ENCODE data around the gene LYST.

The LYST gene

DNA sequence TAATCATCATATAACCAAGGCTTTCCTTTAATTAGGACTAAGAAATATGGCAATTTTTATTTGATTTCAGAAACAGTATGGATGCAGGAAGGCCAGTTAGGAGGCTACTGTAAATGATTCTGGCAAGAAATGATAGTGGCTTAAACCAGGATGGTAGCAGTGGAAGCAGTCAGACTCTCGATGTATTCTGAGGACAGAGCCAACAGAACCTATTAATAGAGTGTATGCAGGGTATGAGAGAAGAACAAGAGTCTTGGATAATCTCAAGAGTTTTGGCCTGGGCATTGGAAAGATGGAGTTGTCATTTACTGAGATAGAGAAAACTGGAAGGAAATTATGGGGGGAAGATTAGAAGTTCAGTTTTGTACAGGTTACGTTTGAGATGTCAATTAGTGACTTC lies 143.8 kb downstream of the LYST start:
- DNase-seq (ENCODE audit: low read depth in 3 of 3, low spot score in 1 of 3) = no peak

- DNase-seq (ENCODE audit: low read depth in 3 of 3, low spot score in 1 of 3) = no peak
Observed at GRCh38 chr1:235721982-235722381, 144.7 kb downstream of the LYST start.

- DNase-seq (ENCODE audit: low read depth in 3 of 3, low spot score in 1 of 3) = no peak
Observed at GRCh38 chr1:235720544-235720943, 146.2 kb downstream of the LYST start.

- no peak for DNase-seq (ENCODE audit: low read depth in 3 of 3, low spot score in 1 of 3)
Observed at GRCh38 chr1:235714205-235714897, 152.4 kb downstream of the LYST start.

DNA sequence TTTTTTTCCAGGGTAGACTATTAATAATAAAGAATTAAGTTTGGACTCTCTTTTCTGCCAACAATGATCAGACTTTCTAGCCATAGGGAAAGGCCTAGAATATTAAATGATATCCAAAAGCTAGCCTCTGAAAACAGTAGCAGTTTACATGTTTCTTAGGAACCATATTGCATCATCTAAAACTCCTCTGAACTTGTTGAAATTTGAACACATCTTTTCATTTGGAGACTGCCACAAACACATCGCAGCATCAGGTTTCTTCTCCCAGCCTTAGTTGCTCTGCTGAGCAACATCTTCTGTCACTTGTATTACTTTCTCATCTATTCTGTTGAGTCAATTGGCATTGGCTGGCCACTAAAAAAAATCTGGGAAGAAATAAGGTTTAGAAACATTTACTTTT lies 153.9 kb downstream of the LYST start:
- no peak for DNase-seq (ENCODE audit: low read depth in 3 of 3, low spot score in 1 of 3)

GRCh38 chr1:235710687-235711086 lies 156.0 kb downstream of the LYST start:
- no peak for DNase-seq (ENCODE audit: low read depth in 3 of 3, low spot score in 1 of 3)

GRCh38 chr1:235709018-235709417 lies 157.7 kb downstream of the LYST start:
- DNase-seq (ENCODE audit: low read depth in 3 of 3, low spot score in 1 of 3) = no peak

DNA sequence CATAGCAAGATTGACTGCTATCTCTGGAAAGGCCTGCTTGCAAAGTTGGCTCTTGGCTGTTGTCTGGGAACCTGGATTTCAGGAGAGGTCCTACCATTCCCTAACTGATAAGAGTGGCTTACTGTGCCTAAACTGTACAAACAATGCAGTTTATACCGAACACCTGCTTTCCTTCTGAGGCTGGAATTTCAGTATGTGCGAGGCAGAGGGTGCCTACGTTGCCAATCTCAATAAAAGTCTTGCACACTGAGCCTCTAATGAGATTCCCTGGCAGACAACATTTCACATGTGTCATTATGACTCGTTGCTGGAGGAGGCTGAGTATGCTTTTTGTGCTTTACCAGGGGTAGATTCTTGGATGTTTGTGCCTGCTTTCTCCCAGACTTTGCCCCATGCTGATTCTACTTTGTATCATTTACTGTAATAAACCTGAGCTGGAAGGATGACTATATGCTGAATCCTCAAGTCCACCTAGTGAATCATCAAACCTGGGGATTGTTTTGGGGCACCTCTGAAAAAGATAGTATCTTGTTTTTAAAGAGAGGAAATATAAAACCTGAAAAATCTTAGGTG lies 158.2 kb downstream of the LYST start:
- no peak for DNase-seq (ENCODE audit: low read depth in 3 of 3, low spot score in 1 of 3)

- no peak for DNase-seq (ENCODE audit: low read depth in 3 of 3, low spot score in 1 of 3)
Observed at GRCh38 chr1:235703506-235703905, 163.2 kb downstream of the LYST start.

DNA sequence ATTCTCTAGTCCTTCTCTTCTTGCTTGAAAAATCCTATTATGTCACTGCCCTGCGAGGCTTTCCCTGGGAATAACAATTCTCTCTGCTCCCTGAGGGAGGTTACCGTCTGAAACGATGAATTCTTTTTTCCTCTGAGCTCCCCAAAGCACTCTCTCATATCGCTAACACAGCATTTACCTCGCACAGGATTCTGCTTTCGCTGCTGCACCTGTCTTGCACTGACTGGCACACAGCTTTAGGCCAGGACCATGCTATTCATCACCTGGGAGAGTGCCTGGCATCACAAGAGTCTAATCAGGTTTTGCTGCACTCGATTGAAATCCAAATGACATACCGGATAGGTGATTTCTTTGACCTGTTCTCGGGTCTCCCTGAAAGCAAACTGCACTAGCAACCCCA lies 164.3 kb downstream of the LYST start:
- DNase-seq (ENCODE audit: low read depth in 3 of 3, low spot score in 1 of 3) = no peak

GRCh38 chr1:235697508-235697907 lies 169.2 kb downstream of the LYST start:
- DNase-seq (ENCODE audit: low read depth in 3 of 3, low spot score in 1 of 3) = no peak

- no peak for DNase-seq (ENCODE audit: low read depth in 3 of 3, low spot score in 1 of 3)
Observed at GRCh38 chr1:235689356-235689755, 177.3 kb downstream of the LYST start.

DNA sequence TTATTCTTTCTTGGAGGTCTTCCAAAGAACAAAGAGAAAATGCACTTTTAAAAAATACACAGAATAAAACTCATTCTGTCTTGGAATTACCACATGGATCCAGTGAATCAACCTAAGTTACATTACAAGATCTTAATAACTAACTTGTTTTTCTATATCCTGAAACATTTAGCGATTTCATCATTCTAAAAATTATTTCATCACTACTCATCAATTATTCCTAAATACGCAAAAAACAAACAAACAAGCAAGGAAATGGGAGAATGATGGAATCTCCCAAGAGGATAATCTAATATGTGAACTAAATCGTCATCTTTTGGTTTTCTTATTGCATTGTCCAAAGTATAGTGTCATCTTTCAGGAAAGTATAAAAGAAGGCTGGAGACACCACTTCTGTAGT lies 178.6 kb downstream of the LYST start:
- no peak for DNase-seq (ENCODE audit: low read depth in 3 of 3, low spot score in 1 of 3)

DNA sequence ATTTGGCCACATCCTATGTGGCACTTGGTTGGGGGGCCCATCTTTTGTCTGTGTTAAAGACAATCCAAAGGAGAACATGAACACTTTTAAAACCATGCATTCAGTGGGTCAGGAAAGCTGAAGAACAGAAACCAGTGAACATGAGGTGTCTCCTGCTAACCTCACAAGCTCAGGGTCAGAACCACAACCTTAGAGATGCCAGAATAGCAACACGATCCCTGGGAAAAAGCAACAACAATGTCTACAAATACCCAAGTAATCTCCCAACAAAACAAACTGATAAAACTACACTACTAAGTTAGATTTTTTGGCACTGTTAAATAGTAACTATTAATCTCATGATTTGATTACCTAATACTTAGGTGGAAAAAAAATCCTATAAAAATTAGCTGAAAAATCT lies 183.1 kb downstream of the LYST start:
- no peak for DNase-seq (ENCODE audit: low read depth in 3 of 3, low spot score in 1 of 3)

DNA sequence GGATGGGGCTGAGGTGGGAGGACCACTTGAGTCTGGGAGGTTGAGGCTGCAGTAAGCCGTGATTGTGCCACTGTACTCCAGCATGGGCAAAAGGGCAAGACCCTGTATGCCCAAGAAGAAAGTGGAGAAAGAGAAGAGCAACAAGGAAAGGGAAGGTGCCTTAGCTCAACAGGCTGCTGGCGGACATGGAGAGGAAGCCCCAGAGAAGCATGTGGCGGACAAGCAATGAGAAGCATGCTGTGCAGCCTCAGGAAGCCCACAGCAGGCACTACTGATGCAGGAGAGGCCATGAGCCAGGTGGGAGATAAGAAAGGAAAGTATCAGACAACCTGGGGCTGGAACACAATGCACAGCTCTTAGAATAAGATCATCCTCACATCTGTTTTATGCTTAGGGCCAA lies 184.5 kb downstream of the LYST start:
- no peak for DNase-seq (ENCODE audit: low read depth in 3 of 3, low spot score in 1 of 3)

DNA sequence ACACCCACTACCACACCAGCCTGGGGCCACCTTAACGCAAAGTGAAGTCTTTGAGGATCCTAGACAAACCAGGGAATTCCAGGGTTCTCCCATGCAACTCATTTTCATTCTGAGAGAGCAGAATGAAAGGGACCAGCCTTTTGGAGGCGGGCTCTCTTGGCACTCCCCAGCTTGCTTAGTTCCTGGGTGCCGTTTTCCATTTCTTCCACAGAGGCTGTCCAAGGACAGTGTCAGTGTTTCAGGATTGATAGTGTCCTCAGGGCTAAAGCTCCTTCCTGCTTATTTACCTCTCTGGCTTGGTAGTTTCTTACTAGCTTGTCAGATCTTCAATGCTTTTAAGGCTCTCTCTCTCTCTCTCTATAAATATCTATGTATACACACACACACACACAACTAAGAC lies 187.1 kb downstream of the LYST start:
- DNase-seq (ENCODE audit: low read depth in 3 of 3, low spot score in 1 of 3) = no peak

- DNase-seq (ENCODE audit: low read depth in 3 of 3, low spot score in 1 of 3) = no peak
Observed at GRCh38 chr1:235679005-235679404, 187.7 kb downstream of the LYST start.

GRCh38 chr1:235675152-235675890 lies 191.4 kb downstream of the LYST start:
- no peak for DNase-seq (ENCODE audit: low read depth in 3 of 3, low spot score in 1 of 3)

GRCh38 chr1:235673981-235674380 lies 192.7 kb downstream of the LYST start:
- no peak for DNase-seq (ENCODE audit: low read depth in 3 of 3, low spot score in 1 of 3)

DNA sequence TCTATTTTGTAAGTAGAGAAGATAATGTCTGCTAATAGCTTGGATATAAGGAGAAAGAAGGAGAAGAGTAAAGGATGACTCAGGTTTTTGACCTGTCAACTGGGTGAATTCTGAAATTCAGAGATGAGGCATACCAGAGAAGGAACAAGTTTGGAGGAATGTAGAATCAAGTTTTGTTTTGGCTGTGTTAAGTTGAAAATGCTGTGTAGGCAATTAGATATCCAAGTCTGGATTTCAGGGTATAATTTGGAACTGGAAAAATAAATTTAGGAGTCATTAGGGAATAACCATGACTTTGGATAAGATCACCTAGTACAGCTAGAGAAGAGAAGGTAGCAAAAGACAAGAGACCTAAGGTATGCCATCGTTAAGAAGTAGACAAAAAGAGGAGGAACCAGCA lies 194.7 kb downstream of the LYST start:
- no peak for DNase-seq (ENCODE audit: low read depth in 3 of 3, low spot score in 1 of 3)

DNA sequence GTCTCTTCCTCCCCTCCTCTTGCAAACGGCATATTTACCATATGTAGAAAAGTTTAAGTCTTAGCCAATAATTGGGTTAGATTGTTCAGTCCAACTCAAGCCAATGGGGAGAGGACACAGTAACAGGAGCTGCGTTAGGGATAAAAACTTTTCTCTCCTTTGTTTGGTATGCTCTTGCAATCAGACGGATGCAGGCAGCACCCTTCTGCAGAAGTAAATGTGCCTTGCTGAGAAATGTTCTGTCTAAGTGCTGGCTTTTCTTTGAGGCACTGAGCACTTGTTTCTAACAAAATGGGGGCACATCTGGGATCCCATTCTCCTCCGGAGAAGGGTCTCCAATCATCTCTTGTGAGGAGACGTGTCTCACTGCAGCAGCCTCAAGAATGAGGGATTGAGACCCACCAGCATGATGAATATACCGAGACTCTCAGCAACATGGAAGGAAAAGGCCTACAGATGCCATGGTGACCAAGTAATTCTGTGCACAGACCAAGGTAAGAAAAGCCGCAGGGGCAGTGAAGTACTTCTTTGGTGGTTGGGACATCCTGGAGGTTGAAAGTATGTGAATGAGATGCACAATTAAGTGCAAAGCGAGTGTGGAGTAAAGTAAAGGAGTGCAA lies 196.4 kb downstream of the LYST start:
- DNase-seq (ENCODE audit: low read depth in 3 of 3, low spot score in 1 of 3) = no peak

- no peak for DNase-seq (ENCODE audit: low read depth in 3 of 3, low spot score in 1 of 3)
Observed at GRCh38 chr1:235669277-235669676, 197.4 kb downstream of the LYST start.
